Fibroblast of skin of left biceps (primary cell): ENCODE data around the gene ACKR3.

Experiments used
- DNase-seq, 2 experiments: peaks; one replicate each; pipeline ENCODE4 v3.0.0-alpha.2; 2013; ENCODE audit warnings: low read depth in 2 of 2

Gene ACKR3

DNA sequence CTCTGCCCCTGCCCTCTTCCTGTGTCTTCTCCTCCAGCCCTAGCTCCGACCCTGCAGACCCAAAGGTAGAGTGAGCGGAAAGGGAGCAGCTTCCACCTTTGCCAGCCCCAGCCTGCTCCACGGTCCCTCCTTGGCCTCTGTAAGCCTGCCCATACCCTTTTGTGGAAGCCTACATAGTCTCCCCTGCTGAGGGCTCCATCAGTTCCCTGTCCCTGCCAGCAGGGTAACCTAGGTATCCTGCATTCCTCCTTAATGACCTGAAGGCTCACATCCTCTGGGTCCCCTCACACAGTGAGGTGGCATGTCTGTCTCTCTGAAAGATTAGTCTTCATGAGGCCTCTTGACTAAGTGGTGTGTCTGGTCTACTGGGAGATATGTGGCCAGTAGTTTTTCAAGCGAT, 20.5 kb upstream of the ACKR3 start:
- no peak for DNase-seq

DNA sequence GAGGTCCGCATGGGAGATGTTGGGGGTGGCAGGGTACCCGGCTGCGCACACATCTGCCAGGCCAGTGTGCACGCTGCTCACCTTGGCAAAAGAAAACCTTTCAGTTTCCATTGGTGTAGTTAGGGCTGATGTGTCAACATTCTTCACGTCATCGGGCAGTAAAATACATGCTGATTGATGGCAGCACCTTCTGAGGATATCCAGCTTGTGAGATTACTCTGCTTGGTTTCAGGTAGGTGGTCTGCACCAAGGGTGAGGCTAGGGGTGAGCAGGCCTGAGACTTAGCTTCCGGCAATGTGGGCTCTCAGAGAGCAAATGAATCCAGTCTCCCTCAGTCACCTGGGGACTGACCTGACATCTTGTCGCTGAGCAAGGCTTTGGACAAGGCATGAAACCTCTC, 19.3 kb upstream of the ACKR3 start:
- no peak for DNase-seq

DNA sequence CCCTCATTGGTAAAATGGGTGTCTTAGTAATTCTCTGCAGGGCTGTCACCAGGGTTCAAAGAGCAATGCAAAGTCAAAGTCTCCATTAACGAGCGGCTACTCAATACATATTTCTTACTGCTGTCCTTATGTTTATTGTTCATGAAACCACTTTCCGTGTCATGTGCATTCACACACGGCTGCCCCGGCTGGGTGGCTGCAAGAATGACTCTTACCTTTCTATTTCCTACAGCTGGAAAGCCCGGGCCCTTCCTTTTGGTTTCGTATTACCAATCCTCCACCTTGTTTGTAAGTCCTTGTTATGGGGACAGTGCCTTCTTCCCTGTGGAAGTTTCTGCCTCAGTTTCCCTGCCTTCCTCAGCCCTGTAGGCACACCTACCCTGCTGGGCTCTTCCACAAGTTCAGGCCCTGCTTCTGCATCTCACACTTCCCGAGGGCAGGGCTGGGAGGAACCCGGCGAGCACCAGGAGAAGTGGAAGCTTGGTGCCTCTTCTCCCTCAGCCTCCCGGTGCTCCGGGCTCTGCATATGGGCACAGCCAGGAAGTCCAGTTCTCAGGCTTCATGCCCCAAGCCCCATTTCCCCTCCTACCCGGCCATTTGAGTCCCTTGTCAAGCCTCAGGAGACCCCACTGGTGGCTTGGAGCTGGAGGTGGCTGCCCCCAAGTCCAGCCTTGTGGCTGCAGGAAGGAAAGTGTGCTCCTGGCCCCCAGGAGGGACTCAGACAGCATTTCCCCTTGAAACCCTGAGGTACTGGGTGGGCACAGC, 18.7 kb upstream of the ACKR3 start:
- no peak for DNase-seq

GRCh38 chr2:236551471-236552211, 18.0 kb upstream of the ACKR3 start:
- no peak for DNase-seq

GRCh38 chr2:236552212-236552542, 17.4 kb upstream of the ACKR3 start:
- DNase-seq = no peak

DNA sequence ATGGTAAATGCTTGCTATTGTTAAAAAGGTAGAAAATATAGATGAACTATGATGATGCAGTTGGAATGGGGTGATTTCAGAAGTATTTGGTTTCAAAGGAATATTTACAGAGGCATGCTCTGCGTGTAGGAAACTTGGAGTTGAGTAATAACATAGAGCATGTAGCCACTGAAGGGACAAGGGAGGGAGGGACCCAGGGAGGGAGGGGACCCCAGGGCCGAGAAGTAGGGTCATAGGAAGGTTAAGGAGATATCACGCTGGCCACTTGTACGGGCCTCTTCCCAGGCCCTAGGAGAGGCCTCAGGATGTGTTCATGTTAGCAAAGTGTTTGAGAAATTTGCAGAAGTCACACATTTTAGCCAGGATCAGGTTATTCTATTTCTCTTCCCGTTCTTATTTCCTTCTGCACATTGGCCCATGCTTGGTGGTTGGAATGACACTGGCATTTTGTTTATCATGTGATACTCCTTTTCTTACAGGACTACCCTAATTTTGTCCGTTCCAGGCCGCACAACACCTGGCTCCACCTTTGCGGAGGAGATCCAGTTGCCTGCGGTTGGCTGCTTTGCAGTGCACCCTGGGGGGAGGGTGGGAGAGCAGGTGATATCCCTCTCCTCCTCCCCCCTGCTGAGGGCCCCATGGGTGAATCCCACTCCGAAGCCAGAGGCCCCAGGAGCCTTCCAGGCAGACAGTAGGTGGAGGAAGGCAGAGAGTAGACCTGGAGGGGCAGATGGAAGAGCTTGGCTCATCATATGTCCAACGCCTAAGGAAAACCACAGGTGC, 16.9 kb upstream of the ACKR3 start:
- DNase-seq = no peak

GRCh38 chr2:236553522-236553921, 16.1 kb upstream of the ACKR3 start:
- no peak for DNase-seq

GRCh38 chr2:236554629-236555282, 14.9 kb upstream of the ACKR3 start:
- DNase-seq = no peak

- DNase-seq = no peak
Measured at GRCh38 chr2:236555481-236555880, 14.1 kb upstream of the ACKR3 start.

DNA sequence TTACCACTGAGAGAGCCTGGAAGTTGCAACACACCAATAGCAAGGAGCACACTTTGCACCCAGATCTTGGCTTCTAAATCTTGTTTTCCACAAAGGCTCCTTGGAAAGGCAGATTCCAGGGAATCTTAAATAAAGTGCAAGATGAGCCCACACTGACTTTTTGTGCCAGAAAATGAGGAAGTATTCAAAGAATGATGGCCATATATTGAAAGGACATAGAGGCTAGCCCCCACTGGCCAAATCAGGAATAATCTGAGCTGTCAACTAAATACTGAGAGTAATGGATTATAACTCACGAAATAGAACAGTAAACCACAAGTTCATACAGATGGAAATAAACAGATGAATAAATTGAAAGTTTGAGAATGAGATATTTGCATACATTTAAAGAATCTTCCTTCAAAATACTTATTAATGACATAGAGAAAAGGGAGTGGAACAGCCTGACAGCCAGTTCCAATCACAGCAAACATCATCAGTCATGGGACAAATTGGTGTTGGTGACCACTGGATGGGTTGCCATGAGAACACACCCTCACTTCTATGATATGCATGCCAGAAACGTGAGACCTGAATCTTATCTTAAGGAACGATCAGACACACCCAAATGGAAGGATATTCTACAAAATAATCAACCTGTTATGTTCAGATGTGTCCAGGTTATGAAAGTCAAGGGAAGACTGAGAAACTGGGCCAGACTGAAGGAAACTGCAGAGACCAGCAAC, 12.2 kb upstream of the ACKR3 start:
- DNase-seq = no peak

GRCh38 chr2:236558036-236558435, 11.6 kb upstream of the ACKR3 start:
- no peak for DNase-seq

DNA sequence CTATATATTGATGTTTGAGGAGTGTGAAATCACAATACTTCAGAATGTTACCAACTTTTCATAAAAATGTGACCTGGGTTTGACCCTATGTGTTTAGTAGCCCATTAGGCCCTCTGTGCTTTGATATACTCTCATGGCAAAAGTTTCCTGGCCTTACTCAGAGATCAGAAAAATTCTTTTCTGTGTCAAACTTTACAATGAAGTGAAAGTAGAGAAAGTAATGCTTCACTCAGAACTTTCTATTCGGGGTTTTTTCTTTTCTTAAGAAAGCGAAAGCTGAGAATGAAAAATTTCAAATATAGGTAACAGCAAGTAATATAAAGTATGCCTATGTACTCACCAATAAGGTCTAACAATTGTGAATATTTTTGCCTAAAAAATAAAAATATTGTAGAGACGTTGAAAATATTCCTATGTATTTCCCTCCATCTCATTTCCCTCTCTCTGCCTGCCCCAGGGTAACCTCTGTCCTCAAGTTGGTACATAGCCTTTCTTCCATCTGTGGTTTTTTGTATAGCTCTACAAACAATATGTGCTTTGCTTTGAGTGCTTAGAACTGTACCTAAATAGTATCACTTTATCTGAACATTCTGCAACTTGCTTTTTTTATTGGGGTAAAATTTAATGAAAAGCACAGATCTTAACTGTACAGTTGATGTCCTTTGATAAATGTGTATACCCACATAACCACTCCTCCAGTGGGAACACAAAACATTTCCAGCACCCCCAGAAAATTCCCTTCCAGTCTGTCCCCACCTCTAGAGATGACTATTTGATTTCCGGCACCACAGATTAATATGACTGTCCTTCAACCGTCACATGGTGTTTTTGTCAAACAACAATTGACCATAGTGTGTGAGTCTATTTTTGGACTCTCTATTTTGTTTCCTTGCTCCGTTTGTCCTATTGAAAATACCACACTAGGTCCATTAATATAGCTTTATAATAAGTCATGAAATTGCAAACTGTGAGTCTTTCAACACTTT, 10.3 kb upstream of the ACKR3 start:
- DNase-seq = no peak

DNA sequence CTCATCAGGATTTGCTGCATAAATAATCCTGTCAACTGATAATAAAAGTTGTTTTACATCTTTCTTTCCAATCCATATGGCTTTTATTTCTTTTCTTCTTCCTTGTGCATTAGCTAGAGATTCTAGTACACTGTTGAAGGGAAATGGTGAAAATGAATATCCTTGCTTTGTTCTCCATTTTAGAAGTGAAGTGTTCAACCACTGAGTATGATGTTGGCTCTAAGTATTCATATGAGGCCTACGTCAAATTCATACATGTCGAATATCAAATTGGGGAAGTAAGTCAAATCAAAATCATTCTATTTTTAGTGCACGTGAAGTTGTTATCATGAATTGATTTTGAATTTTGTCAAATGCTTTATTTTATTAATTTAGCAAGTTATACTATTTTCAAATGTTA, 7.8 kb upstream of the ACKR3 start:
- no peak for DNase-seq

GRCh38 chr2:236562434-236562833, 7.2 kb upstream of the ACKR3 start:
- no peak for DNase-seq

DNA sequence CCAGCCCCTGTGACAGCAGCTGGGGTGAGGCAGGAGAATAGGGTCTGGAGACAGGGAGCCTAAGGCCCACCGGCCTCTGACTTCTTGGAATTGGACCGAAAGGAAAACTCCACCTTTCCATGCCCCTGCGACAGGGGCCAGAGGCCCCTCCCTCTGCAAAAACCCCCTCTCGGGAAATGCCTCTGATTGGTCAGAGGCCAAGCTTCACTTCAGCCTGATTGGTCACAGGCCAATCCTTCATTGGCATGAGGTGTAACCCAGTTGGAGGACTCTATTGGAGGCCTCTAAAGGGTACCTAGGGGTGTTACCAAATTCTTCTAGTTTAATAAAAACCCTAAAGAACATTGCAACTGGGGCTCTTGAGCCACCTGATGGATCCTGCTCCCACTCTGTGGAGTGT, 5.7 kb upstream of the ACKR3 start:
- no peak for DNase-seq

GRCh38 chr2:236565212-236565611, 4.4 kb upstream of the ACKR3 start:
- DNase-seq = no peak

DNA sequence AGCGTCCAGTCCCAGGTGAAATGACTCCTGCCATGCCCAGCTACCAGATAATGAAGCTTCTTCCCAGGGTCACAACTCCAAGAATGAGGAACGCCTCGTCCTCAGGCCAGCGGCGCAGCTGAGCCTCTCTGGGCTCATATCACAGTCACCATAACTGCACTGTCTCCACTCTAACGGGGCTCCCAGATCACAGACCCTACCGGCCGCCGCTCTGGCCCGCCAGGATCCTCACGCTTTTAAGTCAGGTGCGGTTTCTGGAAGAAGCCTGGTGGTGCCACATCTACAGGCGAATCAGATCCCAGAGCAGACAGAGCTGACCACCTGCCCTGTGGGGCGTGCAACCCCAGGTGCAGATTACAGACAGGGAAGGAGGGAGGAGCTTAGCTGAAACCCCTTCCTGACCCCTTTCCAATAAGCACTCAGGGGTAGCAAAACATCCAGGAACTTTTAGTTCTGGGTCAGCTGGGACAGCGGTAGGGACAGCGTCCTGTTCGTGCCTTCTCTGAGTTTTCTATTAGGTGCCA, 3.7 kb upstream of the ACKR3 start:
- DNase-seq = no peak

DNA sequence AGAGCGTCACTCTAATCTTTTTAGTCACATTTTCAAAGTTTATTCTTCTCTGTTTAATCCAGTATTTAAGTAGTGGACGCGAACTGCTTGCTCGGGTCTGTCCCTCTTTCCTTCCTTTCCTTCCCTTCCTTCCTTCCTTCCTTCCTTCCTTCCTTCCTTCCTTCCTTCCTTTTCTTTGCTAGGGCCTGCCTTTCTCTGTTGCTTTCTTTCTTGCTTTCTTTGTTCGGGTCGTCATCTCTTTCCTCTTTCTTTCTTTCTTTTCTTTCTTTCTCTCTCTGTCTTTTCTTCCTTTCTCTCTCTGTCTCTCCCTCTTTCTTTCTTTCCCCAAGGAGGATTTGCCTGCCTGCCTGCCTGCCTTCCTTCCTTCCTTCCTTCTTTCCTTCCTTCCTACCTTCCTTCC, 3.0 kb upstream of the ACKR3 start:
- DNase-seq = no peak

DNA sequence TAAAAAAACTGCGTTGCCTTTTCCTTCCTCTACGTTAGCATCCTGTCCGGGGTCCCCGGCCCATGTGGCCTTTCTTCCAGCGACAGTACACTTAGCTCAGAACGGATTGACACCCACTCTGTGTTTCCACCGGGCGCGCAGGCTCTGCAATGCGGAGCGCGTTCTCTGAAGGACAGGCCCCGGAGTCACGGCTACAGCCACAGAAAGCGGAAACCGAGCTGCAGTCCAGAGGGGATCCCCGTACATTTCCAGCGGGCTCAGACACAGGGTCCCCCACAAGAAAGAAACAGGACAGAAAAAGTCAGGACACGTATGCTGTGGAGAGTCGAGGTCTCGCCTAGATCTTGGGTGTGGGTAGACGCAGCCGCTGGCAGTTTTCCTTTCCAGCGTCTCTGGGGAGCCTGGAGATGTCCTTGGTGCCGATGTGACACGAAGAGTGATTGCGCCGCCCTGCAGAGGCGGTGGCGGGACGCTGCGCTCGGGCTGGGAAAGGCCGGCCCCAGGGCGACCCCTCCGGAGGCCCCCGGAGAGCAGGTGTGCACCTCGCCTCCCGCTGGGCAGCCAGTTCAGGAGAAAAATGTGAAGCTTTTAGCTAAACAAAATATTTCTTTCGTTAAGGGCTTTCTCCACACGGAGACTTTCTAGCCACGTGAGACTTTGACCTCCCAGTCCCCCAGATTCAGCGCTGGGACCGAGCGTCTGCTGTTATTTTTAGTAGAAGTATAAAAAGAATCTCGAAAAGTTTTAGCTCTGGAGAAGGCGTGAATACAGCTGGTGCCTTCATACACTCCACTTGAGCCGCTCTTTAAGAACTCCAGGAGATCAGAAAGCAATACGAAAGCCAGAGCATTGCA, 1.3 kb upstream of the ACKR3 start:
- no peak for DNase-seq
